SHP77 (cell line): ENCODE data around the gene MKI67.
A peak's percentile ranks its signal among the peaks of the same experiment; 100 is the strongest.
"Not testable (repeated sequence)": the region's sequence is repeated elsewhere in the genome, so short reads cannot be mapped to it uniquely, and the experiment has no call there.

ENCODE experiments used
- DNase-seq, 2 experiments: peaks; one replicate each; lab custom pipeline; 2025; lab: John Stamatoyannopoulos, UW

MKI67 gene

DNA sequence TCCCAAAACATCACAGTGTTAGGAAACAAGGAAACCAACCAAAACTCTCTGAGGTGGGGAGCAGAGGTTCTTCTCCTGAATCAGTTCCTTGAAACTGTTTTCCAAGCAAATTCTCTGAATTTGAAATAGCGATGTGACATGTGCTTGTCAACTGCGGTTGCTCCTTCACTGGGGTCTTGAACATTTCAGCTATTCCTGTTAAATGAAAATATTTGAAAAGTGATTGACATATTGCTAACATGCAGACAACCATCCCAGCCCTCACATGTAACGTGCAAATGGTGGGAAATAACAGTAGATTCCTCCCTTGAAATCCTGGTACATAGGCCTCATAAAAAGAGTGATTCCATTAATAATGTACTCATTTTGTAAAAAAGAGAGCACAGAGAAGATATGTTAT lies 15.9 kb downstream of the MKI67 start:
- no peak for DNase-seq

DNA sequence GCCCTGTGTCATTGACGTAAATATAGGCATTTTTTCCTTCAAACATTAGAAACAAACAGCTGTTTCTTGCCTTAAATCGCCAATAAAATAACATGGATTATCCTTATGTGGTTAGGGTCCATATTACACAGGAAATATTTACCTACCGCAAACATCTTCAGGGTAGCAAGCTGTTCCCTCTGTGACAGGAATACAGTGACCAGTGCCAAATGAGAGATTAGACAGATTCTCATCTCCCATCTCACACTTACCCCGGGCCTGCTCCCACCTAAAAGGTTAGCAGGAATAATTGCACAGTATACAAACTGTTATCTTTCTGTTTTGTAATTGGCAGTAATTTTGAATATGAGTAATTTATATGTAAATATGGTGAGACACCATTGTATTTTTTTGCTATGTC lies 16.5 kb downstream of the MKI67 start:
- no peak for DNase-seq

- DNase-seq: no peak
Observed at GRCh38 chr10:128105383-128105782, 20.8 kb downstream of the MKI67 start.

GRCh38 chr10:128103229-128103714 lies 23.0 kb downstream of the MKI67 start:
- DNase-seq: no peak

DNA sequence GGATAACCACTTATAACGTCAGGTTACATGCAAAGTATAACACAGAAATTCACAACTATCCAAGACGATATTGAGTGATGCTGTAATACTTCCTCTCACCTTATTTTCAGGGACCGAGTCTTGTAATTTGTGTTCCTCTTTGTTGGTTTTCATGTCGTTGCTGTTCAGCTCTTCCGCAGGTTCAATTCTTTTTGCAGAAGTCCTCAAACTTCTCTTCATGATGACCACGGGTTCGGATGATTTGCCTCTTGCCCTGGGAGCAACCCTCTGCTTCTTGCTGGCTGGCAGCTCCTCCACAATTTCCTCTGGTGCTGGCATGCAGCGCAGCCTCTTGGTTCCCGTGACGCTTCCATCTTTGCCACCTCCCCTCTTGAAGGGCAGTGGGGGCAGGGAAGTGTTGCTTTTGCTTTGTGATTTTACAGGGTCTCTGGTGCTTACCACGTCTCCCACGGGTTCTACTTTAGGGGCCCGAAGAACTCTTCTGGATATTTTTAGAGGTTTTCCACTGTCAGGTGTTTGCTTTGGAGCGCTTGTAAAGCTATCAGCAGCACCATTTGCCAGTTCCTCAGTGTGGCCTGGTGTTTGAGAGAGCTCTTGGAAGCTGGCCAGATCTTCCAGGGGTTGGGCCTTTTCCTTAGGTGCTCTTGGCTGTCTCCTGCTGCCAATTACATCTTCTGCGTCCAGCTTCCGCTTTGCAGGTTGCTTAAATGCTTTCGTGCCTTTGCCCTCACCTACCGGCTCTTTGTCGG lies 23.6 kb downstream of the MKI67 start:
- DNase-seq: no peak

GRCh38 chr10:128101901-128102300 lies 24.3 kb downstream of the MKI67 start:
- DNase-seq: no peak

- no peak for DNase-seq
Observed at GRCh38 chr10:128099901-128100300, 26.3 kb downstream of the MKI67 start.

DNA sequence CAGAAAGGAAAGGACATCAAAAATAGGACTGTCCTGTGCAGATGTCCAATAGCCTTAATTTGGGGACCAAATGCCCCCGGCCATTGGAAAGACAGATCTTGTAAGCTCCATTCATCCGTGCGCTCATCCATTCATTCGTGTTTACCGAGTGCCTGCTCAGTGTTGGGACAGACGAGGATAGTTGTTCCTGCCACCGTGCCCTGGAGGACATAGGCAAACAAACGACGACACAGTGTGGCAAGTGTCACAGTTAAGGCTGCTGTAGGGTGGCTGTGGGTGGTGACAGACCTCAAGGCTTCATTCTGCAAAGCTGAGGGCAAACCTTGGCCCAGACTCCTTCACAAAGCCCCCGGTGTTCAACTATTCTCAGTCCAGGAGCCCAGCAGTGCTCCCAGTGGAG lies 27.6 kb downstream of the MKI67 start:
- no peak for DNase-seq

- DNase-seq: no peak
Observed at GRCh38 chr10:128097783-128098182, 28.4 kb downstream of the MKI67 start.

DNA sequence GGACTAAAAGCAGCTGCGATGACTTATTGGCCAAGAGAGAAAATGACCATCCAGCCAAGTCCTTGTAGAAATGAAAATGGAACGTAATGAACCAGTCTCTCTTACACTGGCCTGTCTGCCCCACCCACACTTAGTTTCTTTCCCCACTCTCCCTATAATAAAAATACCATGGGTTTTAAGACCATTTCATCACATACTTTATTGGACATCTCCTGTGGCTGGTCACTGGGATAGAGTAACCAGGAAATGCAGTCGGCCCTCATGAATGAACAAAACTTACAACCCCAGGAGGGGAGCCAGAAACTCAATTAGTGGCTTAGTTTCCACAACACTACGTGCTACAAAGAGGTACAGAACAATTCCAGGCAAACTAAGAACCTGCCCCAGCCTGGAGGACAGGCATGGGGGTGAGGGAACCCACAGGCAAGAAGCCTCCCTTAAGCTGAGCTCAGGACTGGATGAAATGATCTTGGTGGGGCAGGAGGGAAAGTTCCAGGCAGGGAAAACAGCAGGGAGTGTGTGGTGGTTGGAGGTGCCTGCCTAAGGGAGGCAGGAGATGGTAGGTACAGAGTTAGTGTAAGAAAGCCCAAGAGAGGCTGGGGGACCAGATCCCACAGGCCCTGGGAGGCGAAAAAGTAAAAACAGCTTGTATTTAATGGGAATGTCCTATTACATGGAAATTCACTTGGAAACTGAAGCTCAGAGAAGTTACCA lies 29.6 kb downstream of the MKI67 start:
- no peak for DNase-seq

DNA sequence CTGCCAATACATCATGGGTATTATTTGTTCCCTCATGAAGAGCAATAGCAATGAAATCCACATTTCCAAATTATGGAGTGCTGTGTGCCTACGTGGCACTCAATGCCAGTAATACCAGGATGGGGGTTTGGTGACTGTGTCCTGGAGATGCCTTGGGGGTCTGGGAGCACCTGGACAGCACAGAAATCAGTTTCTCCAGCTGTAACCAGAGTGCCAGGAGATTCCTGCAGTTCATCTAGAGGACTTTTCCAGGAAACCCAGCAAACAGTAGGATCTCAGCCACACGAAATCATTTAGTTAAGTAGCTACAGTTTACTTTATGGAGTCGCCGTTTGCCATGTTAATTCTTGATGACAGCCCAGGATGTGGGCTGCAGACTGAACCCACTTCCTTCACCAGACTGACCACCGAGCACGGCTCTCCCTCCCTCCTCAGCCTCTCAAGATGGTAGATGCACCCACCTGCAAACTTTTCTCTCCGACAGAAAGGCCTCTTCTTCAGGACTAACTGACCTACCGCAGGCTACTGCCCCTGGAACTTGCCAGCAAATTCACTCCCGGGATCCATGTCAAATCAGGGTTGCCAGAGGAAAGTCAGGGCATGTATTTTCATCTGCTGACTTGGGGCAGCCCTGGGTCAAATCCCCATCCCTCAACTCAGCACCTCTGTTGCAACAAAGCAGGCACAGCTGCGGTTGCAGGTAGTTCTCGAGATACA lies 30.3 kb downstream of the MKI67 start:
- no peak for DNase-seq

DNA sequence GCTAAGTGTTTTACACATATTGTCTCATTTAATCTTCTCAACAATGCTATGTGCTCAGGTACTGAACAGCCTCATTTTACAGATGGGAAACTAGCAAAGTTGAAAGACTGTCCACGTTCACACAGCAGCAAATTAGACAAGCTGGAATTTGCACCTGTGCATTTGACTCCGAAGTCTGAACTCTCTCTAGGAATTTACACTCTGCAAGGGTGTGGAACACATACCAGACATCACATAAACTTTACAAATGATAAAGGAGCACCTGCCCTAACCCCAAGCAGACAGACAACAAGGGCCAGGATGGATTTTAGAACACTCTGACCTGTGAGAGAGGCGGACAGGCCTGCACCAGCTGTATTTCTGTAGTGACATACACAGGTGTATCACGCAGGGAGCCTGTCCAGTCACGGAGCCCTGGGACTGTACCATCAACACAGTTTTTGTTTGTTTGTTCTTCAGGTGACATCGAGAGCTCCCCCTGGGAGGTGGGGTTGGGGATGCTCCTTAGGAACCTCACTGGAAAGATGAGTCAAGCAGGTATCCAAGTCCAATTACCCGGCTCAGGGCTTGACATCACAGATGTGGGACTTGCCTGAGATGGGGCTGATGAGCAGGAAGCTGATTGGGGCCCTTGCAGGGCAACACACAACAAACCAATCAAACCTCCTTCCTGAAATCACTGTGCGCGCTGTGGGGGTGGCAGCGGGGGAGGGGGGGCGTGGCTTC lies 31.0 kb downstream of the MKI67 start:
- DNase-seq: no peak

GRCh38 chr10:128094596-128094995 lies 31.6 kb downstream of the MKI67 start:
- DNase-seq: not testable (repeated sequence)

GRCh38 chr10:128092454-128092853 lies 33.8 kb downstream of the MKI67 start:
- no peak for DNase-seq

DNA sequence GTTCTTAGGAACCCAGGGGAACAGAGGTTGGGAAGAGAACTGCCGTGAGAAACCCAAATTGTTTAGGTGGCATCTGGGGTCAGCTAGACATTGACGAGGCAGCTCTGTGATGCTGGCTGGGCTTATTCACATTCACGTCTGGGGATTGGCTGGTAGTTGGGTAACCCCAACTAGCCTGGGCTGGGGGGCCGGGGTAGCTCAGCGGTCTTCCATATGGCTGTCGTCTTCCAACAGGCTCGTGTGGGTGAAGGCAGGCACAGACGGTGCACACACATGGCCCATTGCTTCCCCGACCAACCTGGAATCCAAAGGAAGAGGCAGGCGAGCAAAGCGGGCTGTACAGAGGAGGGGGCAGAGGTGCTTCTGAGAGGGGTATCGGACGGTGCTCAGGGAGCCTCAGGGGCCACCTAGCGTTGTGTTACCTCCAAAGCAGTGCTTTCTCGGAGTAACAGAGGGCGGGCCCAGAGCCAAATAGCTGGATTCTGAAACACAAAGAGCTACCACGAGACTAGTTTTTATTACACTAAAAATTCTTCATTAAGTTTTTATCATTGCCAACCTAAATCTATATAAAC lies 34.5 kb downstream of the MKI67 start:
- no peak for DNase-seq

GRCh38 chr10:128087884-128088709 lies 38.1 kb downstream of the MKI67 start:
- DNase-seq: peak; percentile 8 to 35

DNA sequence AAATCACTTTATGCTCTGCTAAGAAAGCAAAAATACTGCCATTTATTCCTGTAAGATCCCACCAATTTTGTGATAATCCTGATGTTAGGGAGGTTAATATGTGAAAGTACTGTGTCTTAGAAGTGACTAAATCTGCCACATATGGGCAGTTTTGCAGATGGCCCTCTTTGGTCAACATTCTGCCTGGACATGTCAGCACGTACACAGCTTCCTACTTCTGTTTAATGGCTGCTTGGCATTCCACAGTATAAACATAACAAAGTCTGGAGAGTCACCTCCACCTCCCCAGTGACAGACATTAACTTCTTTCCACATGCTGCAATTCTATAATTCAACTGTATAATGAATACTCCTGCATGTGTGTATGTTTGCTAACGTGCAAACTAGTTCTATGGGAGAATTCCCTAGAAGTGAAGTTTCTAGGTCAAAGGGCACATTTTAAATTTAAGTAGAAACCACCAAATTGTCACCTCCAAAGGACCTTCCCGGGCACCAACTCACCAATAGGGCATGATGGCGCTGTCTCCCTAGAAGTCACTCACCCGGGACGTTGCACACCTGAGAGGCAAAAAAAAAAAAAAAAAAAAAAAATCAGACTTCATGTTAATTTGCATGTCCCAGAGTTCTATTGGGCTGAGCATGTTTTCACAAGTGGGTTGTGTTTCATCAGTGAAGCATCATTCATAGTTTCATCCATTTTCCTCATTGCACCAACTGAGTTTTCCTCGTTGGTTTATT lies 38.9 kb downstream of the MKI67 start:
- no peak for DNase-seq

GRCh38 chr10:128086003-128086863 lies 40.0 kb downstream of the MKI67 start:
- DNase-seq: no peak

GRCh38 chr10:128084991-128085390 lies 41.2 kb downstream of the MKI67 start:
- DNase-seq: no peak
